DMS153 treated with DMSO at 0.1 percent for 48 hours (cell line): ENCODE measurements around the gene MED16.

ENCODE experiments used
- DNase-seq: peaks from one replicate; lab custom pipeline; 2025; ENCODE audit not compliant: unreplicated experiment; lab: John Stamatoyannopoulos, UW

MED16 gene

GRCh38 chr19:872266-872951 is 20.6 kb downstream of the MED16 start:
- DNase-seq, result peak; percentile 32

- DNase-seq, result no peak
Observed at GRCh38 chr19:871446-872265, 21.3 kb downstream of the MED16 start.

- no peak for DNase-seq
Observed at GRCh38 chr19:870963-871401, 22.0 kb downstream of the MED16 start.

GRCh38 chr19:870314-870713 is 22.7 kb downstream of the MED16 start:
- DNase-seq, result no peak

- no peak for DNase-seq
Observed at GRCh38 chr19:869245-870177, 23.5 kb downstream of the MED16 start.

- DNase-seq, result no peak
Observed at GRCh38 chr19:868458-869244, 24.3 kb downstream of the MED16 start.

GRCh38 chr19:867855-868457 is 25.0 kb downstream of the MED16 start:
- DNase-seq, result no peak

GRCh38 chr19:867301-867793 is 25.6 kb downstream of the MED16 start:
- DNase-seq, result no peak

GRCh38 chr19:866769-867300 is 26.2 kb downstream of the MED16 start:
- DNase-seq, result no peak

- DNase-seq, result no peak
Observed at GRCh38 chr19:863315-863620, 29.7 kb downstream of the MED16 start.

GRCh38 chr19:862581-863314 is 30.2 kb downstream of the MED16 start:
- no peak for DNase-seq

- DNase-seq, result peak; percentile 28
Observed at GRCh38 chr19:861756-862580, 31.0 kb downstream of the MED16 start.

- no peak for DNase-seq
Observed at GRCh38 chr19:861141-861755, 31.7 kb downstream of the MED16 start.

GRCh38 chr19:858868-859843 is 33.8 kb downstream of the MED16 start, which contains the start of gene CFD:
TSS of gene CFD (plus strand) at chr19:859664. CDS start at chr19:859690, 26 bp downstream.
- DNase-seq, result no peak

- DNase-seq, result no peak
Observed at GRCh38 chr19:858284-858683, 34.7 kb downstream of the MED16 start.

GRCh38 chr19:855566-856120 is 37.3 kb downstream of the MED16 start:
- DNase-seq, result no peak
